ENCODE results near the gene RAI14.
A peak's percentile ranks its signal among the peaks of the same experiment; 100 is the strongest.

Gene RAI14

GRCh38 chr5:34736445-34737115, 80.5 kb downstream of the RAI14 start:
- TF ChIP-seq, protein P1, sequence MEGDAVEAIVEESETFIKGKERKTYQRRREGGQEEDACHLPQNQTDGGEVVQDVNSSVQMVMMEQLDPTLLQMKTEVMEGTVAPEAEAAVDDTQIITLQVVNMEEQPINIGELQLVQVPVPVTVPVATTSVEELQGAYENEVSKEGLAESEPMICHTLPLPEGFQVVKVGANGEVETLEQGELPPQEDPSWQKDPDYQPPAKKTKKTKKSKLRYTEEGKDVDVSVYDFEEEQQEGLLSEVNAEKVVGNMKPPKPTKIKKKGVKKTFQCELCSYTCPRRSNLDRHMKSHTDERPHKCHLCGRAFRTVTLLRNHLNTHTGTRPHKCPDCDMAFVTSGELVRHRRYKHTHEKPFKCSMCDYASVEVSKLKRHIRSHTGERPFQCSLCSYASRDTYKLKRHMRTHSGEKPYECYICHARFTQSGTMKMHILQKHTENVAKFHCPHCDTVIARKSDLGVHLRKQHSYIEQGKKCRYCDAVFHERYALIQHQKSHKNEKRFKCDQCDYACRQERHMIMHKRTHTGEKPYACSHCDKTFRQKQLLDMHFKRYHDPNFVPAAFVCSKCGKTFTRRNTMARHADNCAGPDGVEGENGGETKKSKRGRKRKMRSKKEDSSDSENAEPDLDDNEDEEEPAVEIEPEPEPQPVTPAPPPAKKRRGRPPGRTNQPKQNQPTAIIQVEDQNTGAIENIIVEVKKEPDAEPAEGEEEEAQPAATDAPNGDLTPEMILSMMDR (IDR thresholded peaks at IDR 0.05; ENCODE audit: insufficient read depth, low read depth, low read length, missing control alignments) = no peak
- H3K4me3 ChIP-seq (ENCODE audit: low read length) = no peak overlapping the region
- peak; percentile 70 for DNase-seq (ENCODE audit: low read depth)

DNA sequence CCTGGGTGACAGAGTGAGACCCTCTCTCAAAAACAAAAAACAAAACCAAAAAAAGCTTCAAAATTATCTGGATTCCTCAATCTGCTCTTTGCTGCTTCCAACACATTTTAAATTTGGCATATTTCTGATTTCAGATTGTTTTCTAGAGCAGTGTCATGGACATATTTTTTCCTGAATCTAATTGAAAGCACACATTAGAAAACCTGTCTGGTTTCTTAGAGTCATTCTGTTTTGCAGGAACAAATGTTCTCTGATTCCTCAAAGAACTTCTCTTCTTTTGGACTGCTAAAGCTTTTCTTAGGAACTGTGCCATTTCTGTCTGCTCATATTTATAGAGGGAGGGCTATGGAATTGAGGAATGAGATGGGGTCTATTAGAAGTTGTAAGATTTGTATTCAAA, 81.6 kb downstream of the RAI14 start:
- DNase-seq (ENCODE audit: low read depth) = no peak
- TF ChIP-seq, protein P1 (IDR thresholded peaks at IDR 0.05; ENCODE audit: insufficient read depth, low read depth, low read length, missing control alignments) = no peak
- no peak overlapping the region for H3K4me3 ChIP-seq (ENCODE audit: low read length)

DNA sequence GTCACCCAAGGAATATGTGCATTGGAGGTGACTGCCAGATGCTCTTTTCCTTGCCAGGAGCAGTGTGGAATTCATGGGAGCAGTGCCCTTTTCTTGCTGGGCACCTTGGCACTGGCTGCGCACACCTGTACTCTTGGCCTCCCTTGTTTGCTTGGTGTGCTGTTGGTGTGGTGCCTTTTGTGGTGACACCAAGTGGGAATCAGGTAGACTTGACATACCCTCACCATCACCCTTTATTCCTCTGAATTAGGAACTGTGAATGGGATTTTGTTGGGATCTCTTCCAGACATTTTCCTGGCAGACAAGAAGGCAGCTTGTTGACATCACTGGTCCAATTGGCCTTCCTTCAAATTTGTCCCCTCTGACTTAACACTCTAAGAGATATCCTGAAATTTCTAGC, 82.3 kb downstream of the RAI14 start:
- H3K4me3 ChIP-seq (ENCODE audit: low read length) = no peak overlapping the region
- no peak for DNase-seq (ENCODE audit: low read depth)
- TF ChIP-seq, protein P1 (IDR thresholded peaks at IDR 0.05; ENCODE audit: insufficient read depth, low read depth, low read length, missing control alignments) = no peak

DNA sequence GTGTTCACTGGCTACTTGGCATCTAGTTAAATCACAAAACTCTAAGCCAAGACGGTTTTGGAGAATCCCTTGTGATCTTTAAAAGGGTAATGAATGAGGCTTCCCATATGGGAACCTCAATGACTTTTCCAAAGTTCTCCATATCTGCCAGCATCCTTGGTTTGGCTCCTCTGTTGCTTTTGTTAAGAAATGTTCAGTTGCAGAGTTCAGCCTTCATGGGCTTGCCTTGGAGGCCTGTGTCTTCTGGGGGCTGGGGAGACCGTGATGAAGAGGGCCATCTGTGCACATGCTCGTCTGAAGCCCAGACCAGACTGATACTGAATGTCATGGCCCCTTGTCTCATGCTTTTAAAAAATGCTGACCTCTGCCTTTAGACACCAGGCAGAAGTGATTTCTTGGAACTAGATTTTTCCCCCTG, 84.3 kb downstream of the RAI14 start:
- TF ChIP-seq, protein P1 (IDR thresholded peaks at IDR 0.05; ENCODE audit: insufficient read depth, low read depth, low read length, missing control alignments) = no peak
- H3K4me3 ChIP-seq (ENCODE audit: low read length) = no peak overlapping the region
- no peak for DNase-seq (ENCODE audit: low read depth)

- peak; percentile 10 for DNase-seq (ENCODE audit: low read depth)
- TF ChIP-seq, protein P1 (IDR thresholded peaks at IDR 0.05; ENCODE audit: insufficient read depth, low read depth, low read length, missing control alignments) = no peak
- H3K4me3 ChIP-seq (ENCODE audit: low read length) = no peak overlapping the region
Observed at GRCh38 chr5:34742061-34742460, 85.9 kb downstream of the RAI14 start.

DNA sequence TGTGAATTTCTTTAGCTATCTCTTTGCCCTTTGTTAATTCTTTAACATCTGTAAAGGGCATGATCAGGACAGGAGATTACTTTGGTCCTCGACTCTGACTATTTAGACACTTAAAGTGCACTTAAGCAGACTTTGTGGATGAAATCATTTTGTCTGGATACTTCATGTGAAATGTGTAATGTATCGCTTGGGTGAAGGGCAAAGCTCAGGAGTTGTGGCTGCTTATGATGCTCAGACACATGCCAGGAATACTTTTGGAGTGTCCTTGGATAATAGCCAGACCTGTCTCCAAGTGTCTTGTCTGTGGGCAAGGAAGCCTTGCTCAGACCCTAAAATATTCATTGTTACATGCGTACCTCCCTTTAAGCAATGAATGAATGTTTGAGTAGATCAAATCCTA, 87.8 kb downstream of the RAI14 start:
- DNase-seq (ENCODE audit: low read depth) = peak; percentile 43
- no peak overlapping the region for H3K4me3 ChIP-seq (ENCODE audit: low read length)
- TF ChIP-seq, protein P1 (IDR thresholded peaks at IDR 0.05; ENCODE audit: insufficient read depth, low read depth, low read length, missing control alignments) = no peak

- no peak for DNase-seq (ENCODE audit: low read depth)
- H3K4me3 ChIP-seq (ENCODE audit: low read length) = no peak overlapping the region
- TF ChIP-seq, protein P1 (IDR thresholded peaks at IDR 0.05; ENCODE audit: insufficient read depth, low read depth, low read length, missing control alignments) = no peak
Observed at GRCh38 chr5:34748431-34748830, 92.3 kb downstream of the RAI14 start.

All from epithelial cell of esophagus (primary cell).